HEK293 (cell line): ENCODE data around the gene BSCL2.

Experiments used
- CTCF ChIA-PET: fragments of 350-600 bp; formaldehyde crosslinking; extraction: SDS; loops from one replicate; lab custom pipeline; 2021; ENCODE audit warnings: antibody characterized with exemption; lab: Yijun Ruan, JAX
- POLR2A ChIA-PET: fragments of 300-600 bp; formaldehyde crosslinking; extraction: SDS; loops from one replicate; lab custom pipeline; 2020; ENCODE audit warnings: antibody characterized with exemption, inconsistent platforms; lab: Yijun Ruan, JAX
- H3K27ac ChIP-seq: fragments of 200-500 bp; sonication (Bioruptor generic); 2 replicates; pipeline ENCODE4 v1.5.1; 2014; ENCODE audit warnings: low read depth, low read length, control low read depth, inconsistent platforms; ENCODE audit errors: extremely low read depth
- H3K36me3 ChIP-seq, 2 experiments: fragments of 200-500 bp in 1 of 2; sonication (Bioruptor generic) in 1 of 2; 1 replicate in 1 of 2; 2 replicates in 1 of 2; pipeline ENCODE4 v1.5.1; 2014 to 2017; ENCODE audit warnings: inconsistent platforms in 2 of 2, low read length in 2 of 2; ENCODE audit not compliant: control insufficient read depth in 2 of 2, insufficient read depth in 1 of 2
- H3K4me1 ChIP-seq: fragments of 200-500 bp; sonication (Bioruptor generic); 2 replicates; pipeline ENCODE4 v1.5.1; 2014; ENCODE audit warnings: mild to moderate bottlenecking, low read length, inconsistent platforms; ENCODE audit not compliant: control insufficient read depth, insufficient read depth
- H3K4me3 ChIP-seq: 2 replicates; pipeline ENCODE4 v1.5.1; 2011; ENCODE audit warnings: low read depth, mild to moderate bottlenecking, control low read depth, low read length, moderate library complexity
- H3K9me3 ChIP-seq: fragments of 200-500 bp; sonication (Bioruptor generic); 2 replicates; pipeline ENCODE4 v1.5.1; 2014; ENCODE audit warnings: low read depth, low read length, inconsistent platforms; ENCODE audit not compliant: control insufficient read depth, insufficient read depth
- GLI2 ChIP-seq: fragments of 450-650 bp; formaldehyde crosslinking; IDR thresholded peaks from 2 replicates; pipeline ENCODE4; 2017; ENCODE audit warnings: missing biosample characterization, missing genetic modification characterization, low read depth, borderline replicate concordance
- MEIS1 ChIP-seq: sonication (generic); formaldehyde crosslinking; IDR thresholded peaks from 2 replicates; pipeline ENCODE4 v1.8.1; 2022; ENCODE audit warnings: missing genetic modification reagents, mild to moderate bottlenecking, borderline replicate concordance
- WT1 ChIP-seq: fragments of 450-650 bp; formaldehyde crosslinking; IDR thresholded peaks from 2 replicates; pipeline ENCODE4 v1.5.1; 2016; ENCODE audit warnings: missing biosample characterization, missing genetic modification characterization
- YY1 ChIP-seq: fragments of 450-650 bp; formaldehyde crosslinking; IDR thresholded peaks from 2 replicates; pipeline ENCODE4 v1.5.1; 2018; ENCODE audit warnings: missing biosample characterization, missing genetic modification characterization
- ZBTB1 ChIP-seq: fragments of 450-650 bp; formaldehyde crosslinking; IDR thresholded peaks from 2 replicates; pipeline ENCODE4 v1.5.1; 2016; ENCODE audit warnings: missing biosample characterization, missing genetic modification characterization
- ZBTB7A ChIP-seq: fragments of 450-650 bp; formaldehyde crosslinking; IDR thresholded peaks from 2 replicates; pipeline ENCODE4 v1.5.1; 2016; ENCODE audit warnings: low read depth, missing biosample characterization, missing genetic modification characterization
- ZBTB8A ChIP-seq: fragments of 450-650 bp; formaldehyde crosslinking; IDR thresholded peaks from 2 replicates; pipeline ENCODE4 v1.5.1; 2016; ENCODE audit warnings: missing biosample characterization, missing genetic modification characterization
- ZFHX2 ChIP-seq: fragments of 450-650 bp; formaldehyde crosslinking; conservative IDR thresholded peaks from 2 replicates; pipeline ENCODE4 v1.5.1; 2016; ENCODE audit warnings: missing biosample characterization, missing genetic modification characterization
- ZNF354C ChIP-seq: fragments of 450-650 bp; formaldehyde crosslinking; IDR thresholded peaks from 2 replicates; pipeline ENCODE4 v1.5.1; 2016; ENCODE audit warnings: missing biosample characterization, missing genetic modification characterization, low read depth, borderline replicate concordance
- ZNF843 ChIP-seq: fragments of 450-650 bp; formaldehyde crosslinking; IDR thresholded peaks from 2 replicates; pipeline ENCODE4 v1.5.1; 2016; ENCODE audit warnings: missing biosample characterization, missing genetic modification characterization
- ZSCAN16 ChIP-seq: fragments of 450-650 bp; formaldehyde crosslinking; IDR thresholded peaks from 2 replicates; pipeline ENCODE4 v1.5.1; 2016; ENCODE audit warnings: missing biosample characterization, missing genetic modification characterization
- TF ChIP-seq, protein P1 (sequence below): fragments of 450-650 bp; formaldehyde crosslinking; IDR thresholded peaks from 2 replicates; pipeline ENCODE4 v1.5.1; 2016; ENCODE audit warnings: missing biosample characterization, missing genetic modification characterization, borderline replicate concordance
- TF ChIP-seq, protein P2 (sequence below): fragments of 450-650 bp; formaldehyde crosslinking; IDR thresholded peaks from 2 replicates; pipeline ENCODE4 v1.5.1; 2017; ENCODE audit warnings: missing biosample characterization, mild to moderate bottlenecking, missing genetic modification characterization, moderate library complexity
- TF ChIP-seq, protein P3 (sequence below): fragments of 450-650 bp; formaldehyde crosslinking; IDR thresholded peaks from 2 replicates; pipeline ENCODE4 v1.5.1; 2016; ENCODE audit warnings: missing biosample characterization, missing genetic modification characterization

BSCL2 gene

DNA sequence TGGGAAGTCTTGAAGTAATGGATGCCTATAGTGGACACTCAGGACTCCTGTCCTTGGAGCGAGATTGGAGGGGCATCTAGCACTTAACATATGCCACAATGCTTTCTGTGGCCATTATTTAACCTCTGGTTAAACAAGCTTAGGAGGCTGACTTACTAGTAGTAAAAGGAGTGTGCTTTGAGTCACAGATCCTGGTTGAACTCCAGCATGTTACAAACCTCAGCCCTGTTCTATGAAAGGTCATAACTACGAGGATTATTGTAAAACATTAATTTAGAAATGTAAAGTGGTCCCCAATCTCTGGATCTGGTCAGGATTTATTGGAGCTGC, 34.1 kb downstream of the BSCL2 start:
- no peaks in the 10 kb centered on the region for H3K9me3 ChIP-seq
- TF ChIP-seq WT1 (tag by site-specific recombination) (no peak), ZFHX2 (tag by site-specific recombination) (no peak), ZBTB8A (no peak), ZBTB1 (tag by site-specific recombination) (no peak), MEIS1 (CRISPR knock-in tag) (no peak), YY1 (no peak), ZNF843 (tag by site-specific recombination) (no peak), ZSCAN16 (tag by site-specific recombination) (no peak), GLI2 (no peak), ZNF354C (tag by site-specific recombination) (no peak), ZBTB7A (tag by site-specific recombination) (no peak)
- TF ChIP-seq, protein P1, sequence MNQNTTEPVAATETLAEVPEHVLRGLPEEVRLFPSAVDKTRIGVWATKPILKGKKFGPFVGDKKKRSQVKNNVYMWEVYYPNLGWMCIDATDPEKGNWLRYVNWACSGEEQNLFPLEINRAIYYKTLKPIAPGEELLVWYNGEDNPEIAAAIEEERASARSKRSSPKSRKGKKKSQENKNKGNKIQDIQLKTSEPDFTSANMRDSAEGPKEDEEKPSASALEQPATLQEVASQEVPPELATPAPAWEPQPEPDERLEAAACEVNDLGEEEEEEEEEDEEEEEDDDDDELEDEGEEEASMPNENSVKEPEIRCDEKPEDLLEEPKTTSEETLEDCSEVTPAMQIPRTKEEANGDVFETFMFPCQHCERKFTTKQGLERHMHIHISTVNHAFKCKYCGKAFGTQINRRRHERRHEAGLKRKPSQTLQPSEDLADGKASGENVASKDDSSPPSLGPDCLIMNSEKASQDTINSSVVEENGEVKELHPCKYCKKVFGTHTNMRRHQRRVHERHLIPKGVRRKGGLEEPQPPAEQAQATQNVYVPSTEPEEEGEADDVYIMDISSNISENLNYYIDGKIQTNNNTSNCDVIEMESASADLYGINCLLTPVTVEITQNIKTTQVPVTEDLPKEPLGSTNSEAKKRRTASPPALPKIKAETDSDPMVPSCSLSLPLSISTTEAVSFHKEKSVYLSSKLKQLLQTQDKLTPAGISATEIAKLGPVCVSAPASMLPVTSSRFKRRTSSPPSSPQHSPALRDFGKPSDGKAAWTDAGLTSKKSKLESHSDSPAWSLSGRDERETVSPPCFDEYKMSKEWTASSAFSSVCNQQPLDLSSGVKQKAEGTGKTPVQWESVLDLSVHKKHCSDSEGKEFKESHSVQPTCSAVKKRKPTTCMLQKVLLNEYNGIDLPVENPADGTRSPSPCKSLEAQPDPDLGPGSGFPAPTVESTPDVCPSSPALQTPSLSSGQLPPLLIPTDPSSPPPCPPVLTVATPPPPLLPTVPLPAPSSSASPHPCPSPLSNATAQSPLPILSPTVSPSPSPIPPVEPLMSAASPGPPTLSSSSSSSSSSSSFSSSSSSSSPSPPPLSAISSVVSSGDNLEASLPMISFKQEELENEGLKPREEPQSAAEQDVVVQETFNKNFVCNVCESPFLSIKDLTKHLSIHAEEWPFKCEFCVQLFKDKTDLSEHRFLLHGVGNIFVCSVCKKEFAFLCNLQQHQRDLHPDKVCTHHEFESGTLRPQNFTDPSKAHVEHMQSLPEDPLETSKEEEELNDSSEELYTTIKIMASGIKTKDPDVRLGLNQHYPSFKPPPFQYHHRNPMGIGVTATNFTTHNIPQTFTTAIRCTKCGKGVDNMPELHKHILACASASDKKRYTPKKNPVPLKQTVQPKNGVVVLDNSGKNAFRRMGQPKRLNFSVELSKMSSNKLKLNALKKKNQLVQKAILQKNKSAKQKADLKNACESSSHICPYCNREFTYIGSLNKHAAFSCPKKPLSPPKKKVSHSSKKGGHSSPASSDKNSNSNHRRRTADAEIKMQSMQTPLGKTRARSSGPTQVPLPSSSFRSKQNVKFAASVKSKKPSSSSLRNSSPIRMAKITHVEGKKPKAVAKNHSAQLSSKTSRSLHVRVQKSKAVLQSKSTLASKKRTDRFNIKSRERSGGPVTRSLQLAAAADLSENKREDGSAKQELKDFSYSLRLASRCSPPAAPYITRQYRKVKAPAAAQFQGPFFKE (tag by site-specific recombination) = no peak
- TF ChIP-seq, protein P2, sequence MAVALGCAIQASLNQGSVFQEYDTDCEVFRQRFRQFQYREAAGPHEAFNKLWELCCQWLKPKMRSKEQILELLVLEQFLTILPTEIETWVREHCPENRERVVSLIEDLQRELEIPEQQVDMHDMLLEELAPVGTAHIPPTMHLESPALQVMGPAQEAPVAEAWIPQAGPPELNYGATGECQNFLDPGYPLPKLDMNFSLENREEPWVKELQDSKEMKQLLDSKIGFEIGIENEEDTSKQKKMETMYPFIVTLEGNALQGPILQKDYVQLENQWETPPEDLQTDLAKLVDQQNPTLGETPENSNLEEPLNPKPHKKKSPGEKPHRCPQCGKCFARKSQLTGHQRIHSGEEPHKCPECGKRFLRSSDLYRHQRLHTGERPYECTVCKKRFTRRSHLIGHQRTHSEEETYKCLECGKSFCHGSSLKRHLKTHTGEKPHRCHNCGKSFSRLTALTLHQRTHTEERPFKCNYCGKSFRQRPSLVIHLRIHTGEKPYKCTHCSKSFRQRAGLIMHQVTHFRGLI (tag by site-specific recombination) = no peak
- TF ChIP-seq, protein P3, sequence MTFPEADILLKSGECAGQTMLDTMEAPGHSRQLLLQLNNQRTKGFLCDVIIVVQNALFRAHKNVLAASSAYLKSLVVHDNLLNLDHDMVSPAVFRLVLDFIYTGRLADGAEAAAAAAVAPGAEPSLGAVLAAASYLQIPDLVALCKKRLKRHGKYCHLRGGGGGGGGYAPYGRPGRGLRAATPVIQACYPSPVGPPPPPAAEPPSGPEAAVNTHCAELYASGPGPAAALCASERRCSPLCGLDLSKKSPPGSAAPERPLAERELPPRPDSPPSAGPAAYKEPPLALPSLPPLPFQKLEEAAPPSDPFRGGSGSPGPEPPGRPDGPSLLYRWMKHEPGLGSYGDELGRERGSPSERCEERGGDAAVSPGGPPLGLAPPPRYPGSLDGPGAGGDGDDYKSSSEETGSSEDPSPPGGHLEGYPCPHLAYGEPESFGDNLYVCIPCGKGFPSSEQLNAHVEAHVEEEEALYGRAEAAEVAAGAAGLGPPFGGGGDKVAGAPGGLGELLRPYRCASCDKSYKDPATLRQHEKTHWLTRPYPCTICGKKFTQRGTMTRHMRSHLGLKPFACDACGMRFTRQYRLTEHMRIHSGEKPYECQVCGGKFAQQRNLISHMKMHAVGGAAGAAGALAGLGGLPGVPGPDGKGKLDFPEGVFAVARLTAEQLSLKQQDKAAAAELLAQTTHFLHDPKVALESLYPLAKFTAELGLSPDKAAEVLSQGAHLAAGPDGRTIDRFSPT (tag by site-specific recombination) = no peak
- H3K27ac ChIP-seq = no peak overlapping the region; the same call in 1 of the 2 replicates
- CTCF ChIA-PET = interaction anchor here (0.7 to 2.4 kb wide), 5 partner anchors 21 to 280 kb away, joined by 3 to 8 read pairs (median 5); partner anchors contain the start of gene TAF6L
- POLR2A ChIA-PET = interaction anchor here (0.6 to 7.2 kb wide), 12 partner anchors 8 to 279 kb away, joined by 3 to 72 read pairs (median 7); partner anchors contain the start of genes B3GAT3, BSCL2, C11orf98 and CSKMT
- peaks cover 3 to 51% of the 10 kb centered on the region in 2 experiments; a peak in 2 of 3 replicates for H3K36me3 ChIP-seq
- H3K4me3 ChIP-seq = no peak overlapping the region
- H3K4me1 ChIP-seq = peaks cover 8% of the 10 kb centered on the region
